HCT116 (cell line): ENCODE data around the gene ASB14.

ENCODE experiments used
- CTCF ChIP-seq, 3 experiments: fragments of 200-600 bp in 1 of 3; sonication (generic) in 1 of 3; IDR thresholded peaks in 2 of 3; conservative IDR thresholded peaks in 1 of 3; 2 replicates each; pipeline ENCODE4 v1.5.1; 2012 to 2017; ENCODE audit warnings: low read depth in 2 of 3, low read length in 2 of 3, antibody characterized with exemption in 1 of 3, borderline replicate concordance in 1 of 3, control low read depth in 1 of 3, mild to moderate bottlenecking in 1 of 3, mixed read lengths in 1 of 3, mixed run types in 1 of 3, moderate library complexity in 1 of 3; ENCODE audit not compliant: insufficient read depth in 1 of 3
- EGR1 ChIP-seq: IDR thresholded peaks from 2 replicates; pipeline ENCODE4 v1.6.1; 2012; ENCODE audit warnings: low read depth
- EZH2 ChIP-seq: fragments of 200-600 bp; sonication (generic); IDR thresholded peaks from 2 replicates; pipeline ENCODE4 v1.6.1; 2017; ENCODE audit warnings: antibody characterized with exemption, mixed run types
- POLR2AphosphoS5 ChIP-seq: IDR thresholded peaks from 2 replicates; pipeline ENCODE4 v1.6.1; 2011; ENCODE audit warnings: mild to moderate bottlenecking, low read depth, low read length, moderate library complexity
- RAD21 ChIP-seq: IDR thresholded peaks from 2 replicates; pipeline ENCODE4 v1.6.1; 2012; ENCODE audit warnings: low read depth, mild to moderate bottlenecking
- TF ChIP-seq, protein P1 (sequence below): IDR thresholded peaks from 2 replicates; pipeline ENCODE4 v1.6.1; 2012; ENCODE audit warnings: low read depth

GRCh38 chr3:57221883-57222282 lies 70.6 kb downstream of the ASB14 start:
- TF ChIP-seq CTCF (IDR thresholded peaks at IDR 0.05 in 2 of 3, conservative IDR thresholded peaks at IDR 0.05 in 1 of 3; ENCODE audit: borderline replicate concordance in 1 of 3, insufficient read depth in 1 of 3, low read depth in 2 of 3, low read length in 2 of 3), result peak in 2 of 3 experiments; percentile 27 to 43; a peak in 2 of 6 replicates
- TF ChIP-seq EGR1, result no peak
- TF ChIP-seq POLR2AphosphoS5, result no peak
- TF ChIP-seq EZH2, result no peak
- TF ChIP-seq RAD21, result peak; percentile 69
- TF ChIP-seq, protein P1, sequence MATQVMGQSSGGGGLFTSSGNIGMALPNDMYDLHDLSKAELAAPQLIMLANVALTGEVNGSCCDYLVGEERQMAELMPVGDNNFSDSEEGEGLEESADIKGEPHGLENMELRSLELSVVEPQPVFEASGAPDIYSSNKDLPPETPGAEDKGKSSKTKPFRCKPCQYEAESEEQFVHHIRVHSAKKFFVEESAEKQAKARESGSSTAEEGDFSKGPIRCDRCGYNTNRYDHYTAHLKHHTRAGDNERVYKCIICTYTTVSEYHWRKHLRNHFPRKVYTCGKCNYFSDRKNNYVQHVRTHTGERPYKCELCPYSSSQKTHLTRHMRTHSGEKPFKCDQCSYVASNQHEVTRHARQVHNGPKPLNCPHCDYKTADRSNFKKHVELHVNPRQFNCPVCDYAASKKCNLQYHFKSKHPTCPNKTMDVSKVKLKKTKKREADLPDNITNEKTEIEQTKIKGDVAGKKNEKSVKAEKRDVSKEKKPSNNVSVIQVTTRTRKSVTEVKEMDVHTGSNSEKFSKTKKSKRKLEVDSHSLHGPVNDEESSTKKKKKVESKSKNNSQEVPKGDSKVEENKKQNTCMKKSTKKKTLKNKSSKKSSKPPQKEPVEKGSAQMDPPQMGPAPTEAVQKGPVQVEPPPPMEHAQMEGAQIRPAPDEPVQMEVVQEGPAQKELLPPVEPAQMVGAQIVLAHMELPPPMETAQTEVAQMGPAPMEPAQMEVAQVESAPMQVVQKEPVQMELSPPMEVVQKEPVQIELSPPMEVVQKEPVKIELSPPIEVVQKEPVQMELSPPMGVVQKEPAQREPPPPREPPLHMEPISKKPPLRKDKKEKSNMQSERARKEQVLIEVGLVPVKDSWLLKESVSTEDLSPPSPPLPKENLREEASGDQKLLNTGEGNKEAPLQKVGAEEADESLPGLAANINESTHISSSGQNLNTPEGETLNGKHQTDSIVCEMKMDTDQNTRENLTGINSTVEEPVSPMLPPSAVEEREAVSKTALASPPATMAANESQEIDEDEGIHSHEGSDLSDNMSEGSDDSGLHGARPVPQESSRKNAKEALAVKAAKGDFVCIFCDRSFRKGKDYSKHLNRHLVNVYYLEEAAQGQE, result no peak
